NCI-H2081 treated with DMSO at 0.1 percent for 48 hours (cell line): Measurements from ENCODE around the gene C1QB.

ENCODE experiments used
- DNase-seq: peaks from one replicate; lab custom pipeline; 2025; lab: John Stamatoyannopoulos, UW

Gene C1QB

DNA sequence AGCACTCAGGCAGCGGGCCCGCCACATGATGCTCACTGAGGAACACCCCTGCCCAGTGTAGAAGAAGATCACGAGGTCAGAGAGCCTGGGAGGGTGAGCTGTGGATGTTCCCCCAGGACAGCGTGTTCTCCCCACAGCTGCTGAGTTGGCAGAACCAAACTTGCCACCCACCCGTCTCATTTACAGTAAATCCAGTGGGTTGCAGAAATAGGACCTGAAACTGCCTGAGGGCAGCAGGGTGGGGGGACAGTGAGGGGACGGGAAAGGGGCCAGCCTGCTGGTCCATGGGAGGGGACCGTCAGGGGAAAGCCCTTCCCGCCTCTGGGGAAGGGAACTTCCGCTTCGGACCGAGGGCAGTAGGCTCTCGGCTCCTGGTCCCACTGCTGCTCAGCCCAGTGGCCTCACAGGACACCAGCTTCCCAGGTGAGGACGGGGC is at the start of gene C1QB:
Gene C1QB (plus strand): TSS at position 356 of the 436 bp plus-strand sequence. CDS start 6,227 bp downstream, outside the sequence.
- DNase-seq, result no peak

DNA sequence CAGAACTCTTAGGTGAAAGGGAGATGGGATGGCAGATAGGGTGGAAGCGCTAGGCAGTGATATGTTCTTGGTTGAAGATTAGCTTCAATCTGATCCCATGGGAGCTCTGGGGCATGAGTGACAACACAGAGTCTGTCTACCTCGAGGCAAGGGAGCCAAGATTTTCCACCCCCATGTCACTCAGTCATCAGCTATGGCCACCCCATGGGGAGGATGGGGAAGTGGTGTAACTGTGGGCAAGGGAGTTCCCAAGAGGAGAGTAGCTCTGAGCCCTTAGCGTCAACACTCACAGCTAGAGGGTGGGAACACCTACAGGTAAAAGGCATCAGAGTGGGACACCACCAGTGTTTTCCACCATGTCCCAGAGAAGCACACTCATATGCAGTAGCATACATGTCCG is 46.9 kb upstream of the C1QB start:
- no peak for DNase-seq

DNA sequence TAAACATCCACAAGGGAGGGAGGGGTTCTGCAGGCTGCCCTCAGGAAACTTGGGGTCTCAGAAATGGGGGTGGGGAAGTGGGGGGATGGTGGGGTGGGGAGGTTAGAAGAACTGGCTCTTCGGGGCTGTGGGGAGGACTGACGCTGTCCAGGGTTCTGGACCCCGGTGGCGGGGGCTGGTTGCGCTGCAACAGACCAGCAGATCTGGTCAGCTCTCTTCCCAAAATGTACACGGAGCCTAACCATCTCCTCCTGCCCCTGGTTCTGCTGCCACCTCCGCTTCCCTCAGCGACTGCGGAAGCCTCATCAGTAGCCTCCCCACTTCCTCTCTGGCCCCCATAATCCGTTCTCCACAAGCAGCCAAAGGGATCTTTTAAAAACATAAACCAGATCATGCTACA is 45.9 kb upstream of the C1QB start:
- DNase-seq, result no peak

GRCh38 chr1:22608361-22608760 is 44.7 kb upstream of the C1QB start:
- DNase-seq, result no peak

GRCh38 chr1:22609291-22609690 is 43.7 kb upstream of the C1QB start:
- DNase-seq, result peak; percentile 53

- DNase-seq, result no peak
Measured at GRCh38 chr1:22611530-22611947, 41.5 kb upstream of the C1QB start.

- DNase-seq, result no peak
Measured at GRCh38 chr1:22612671-22613571, 40.1 kb upstream of the C1QB start.

DNA sequence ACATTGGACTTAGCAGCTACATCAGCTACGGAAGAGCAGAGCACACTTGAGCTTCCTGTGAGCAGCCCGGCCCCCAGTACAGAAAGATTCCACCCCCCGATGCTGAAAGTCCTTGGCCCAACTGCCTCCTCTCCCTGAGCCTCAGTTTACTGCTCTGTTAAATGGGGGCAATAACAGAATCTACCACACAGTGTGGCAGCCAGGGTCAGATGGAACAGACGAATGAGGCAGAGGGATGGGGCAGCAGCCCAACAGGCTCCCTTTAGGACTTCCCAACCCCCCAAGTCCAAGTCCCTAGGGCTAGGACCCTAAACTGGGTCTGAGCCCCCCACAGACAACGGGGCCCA is 39.5 kb upstream of the C1QB start:
- DNase-seq, result no peak

DNA sequence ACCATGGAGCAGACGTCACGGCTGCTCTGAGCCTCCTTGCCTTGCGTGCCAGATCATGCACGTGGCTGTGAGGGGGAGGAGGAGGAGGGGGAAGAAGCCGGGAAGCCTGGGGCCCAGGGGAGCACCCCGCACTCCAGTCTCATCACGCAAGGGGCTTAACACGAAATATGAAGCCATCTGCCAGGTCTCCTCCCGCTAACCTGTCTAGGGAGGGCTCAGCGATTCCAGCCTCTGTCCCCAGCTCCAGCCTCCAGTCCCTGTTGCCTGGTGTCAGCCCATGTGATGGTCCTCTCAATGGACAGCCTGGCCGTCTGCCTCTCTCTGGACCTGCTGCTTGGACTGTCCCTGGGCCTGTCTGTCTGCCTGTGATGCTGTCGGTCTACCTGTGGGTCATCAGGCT is 39.1 kb upstream of the C1QB start:
- DNase-seq, result no peak

- no peak for DNase-seq
Measured at GRCh38 chr1:22615886-22616285, 37.1 kb upstream of the C1QB start.

DNA sequence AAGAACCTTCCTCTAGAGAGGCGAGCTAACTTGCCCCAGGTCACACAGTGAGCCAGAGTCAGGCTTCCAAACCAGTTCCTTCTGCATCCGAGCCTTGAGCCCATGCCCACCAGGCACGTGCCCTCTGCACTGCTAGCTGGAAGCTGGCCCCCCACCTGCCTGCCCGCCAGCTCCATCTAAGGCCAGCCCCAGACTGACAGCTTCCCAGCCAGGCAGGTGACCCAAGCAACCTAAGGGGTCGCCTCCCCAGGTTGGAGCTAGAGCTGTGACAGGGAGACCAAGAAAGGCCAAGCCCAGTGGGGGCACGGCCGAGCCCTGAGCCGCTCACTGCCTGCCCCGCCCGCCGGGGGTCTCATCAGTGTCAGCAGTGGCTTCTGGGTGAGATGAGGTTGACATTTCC is 36.5 kb upstream of the C1QB start:
- no peak for DNase-seq

DNA sequence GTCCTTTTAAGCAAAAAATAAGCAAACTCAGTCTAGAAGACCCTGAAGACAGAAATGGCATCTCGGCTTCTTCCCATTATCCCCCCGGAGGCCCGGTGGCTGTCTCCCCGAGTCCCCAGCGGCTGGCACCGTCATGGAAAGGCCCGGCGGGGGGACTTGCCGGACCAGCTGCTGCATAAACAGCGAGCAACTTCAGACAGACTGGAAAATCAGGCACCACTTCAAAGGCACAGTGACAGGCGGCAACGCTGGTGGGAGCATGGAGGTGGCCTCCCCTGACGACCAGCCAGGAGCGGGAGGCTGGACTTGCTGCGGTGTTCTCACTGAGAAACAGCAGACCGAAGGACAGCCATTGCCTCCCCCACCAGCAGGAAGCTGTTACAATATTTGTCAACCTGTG is 35.0 kb upstream of the C1QB start:
- DNase-seq, result no peak

DNA sequence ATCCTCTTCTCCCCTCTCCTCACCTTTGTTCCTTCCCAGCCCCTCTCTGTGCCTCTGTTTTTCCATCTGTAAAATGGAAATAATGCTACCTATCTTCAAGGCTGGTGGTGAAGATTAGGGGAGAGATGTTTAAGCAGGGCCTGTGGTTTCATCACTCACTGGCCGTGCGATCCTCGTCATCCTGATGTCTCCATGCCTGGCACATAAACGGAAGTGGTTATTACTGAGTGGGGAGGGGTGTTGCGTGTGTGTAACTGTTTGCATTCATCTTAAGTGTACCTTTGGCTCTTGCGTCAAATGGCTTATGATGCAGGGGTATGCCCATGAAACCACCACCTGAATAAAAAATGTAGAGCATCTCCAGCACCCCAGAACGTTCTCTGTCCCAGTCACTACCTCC is 33.8 kb upstream of the C1QB start:
- DNase-seq, result no peak

DNA sequence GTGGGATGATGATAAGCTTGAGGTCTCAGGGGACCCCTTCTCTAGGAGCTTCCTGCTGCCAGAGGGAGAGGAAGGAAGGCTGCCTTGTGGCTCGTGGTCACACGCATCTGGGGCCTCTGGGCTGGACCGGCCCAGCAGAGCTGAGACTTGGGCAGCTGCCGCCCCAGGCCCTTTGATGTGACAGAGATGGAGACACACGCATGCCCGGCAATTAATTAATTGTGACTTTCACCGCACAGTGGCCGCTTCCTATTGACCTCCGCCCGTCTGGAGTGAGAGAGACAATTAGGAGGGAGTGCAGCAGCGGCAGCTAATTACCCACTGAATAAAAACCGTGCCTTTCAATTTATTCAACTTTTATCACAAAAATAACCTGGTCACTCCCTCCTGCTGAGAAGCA is 33.2 kb upstream of the C1QB start:
- no peak for DNase-seq

GRCh38 chr1:22621761-22622160 is 31.3 kb upstream of the C1QB start:
- DNase-seq, result no peak

DNA sequence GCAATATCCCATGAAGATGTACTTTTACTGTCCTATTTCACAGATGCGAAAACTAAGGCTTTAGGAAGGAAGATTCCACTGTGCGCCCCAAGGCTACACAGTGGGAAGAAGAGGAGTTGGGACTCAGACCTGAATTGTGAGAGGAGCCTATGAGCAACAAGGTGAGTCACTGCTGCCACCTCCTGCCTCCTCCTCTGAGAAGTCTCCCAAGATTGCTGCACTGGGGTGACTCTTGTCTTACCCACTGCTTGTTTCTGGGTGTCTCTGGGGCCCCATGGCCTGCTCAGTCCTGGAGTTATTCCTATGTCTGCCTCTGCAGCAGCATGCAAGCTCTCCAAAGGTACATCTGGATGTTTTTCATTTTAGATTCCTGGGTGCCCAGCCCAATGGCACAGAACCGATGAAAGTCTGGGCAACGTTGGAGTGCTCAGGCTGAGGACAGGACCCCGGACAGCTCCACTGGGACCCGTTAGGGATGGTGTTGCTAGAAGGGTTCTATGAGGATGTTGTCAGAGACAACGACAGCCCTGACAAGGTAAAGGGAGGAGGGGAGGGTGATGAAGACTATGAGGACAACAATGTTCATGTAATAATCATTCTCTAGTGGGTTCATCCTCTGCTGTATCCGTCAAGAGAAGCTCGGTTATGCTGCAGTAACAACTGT is 27.6 kb upstream of the C1QB start:
- no peak for DNase-seq

DNA sequence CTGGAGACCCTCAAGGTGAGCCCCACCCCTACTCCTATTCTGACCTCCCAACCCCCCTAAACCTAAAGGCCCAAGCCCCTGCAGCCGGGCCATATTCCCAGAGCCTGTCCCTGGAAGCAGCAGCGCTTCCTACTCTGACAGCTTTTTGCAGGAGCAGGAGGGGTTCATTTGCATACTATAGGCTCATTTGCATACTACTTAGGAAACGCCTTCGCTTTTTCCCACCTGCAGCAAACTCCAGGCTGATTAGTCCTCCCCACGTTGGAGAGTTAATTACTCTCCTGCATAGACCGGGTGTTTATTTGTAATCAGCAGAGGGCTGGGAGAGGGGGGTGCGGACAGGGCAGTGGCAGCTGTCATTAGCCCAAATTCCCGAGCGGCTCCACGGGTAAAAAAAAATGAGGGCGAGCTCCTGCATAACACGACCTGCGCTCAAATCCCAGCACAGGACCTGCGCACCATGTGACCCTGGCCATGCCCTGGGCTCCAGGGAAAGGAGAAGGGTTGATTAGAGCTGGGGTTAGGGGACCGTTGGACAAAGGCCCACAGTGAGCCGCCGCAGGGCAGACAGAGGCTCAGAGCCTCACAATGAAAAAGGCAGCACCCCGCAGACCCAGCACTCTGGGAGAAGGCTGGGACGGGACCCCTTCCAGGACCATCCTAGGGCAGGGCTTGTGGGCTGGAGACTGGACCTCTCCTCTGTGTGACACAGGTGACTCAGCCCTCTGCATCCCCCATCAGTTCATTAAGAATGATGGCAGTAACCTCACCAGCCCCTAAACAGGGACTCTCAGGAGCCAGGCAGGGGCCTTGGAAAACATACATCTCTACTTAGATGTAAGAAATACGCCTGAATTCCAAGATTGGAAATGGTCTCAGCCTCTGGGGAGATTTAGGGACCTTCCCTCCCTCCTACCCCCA is 26.5 kb upstream of the C1QB start:
- DNase-seq, result no peak

DNA sequence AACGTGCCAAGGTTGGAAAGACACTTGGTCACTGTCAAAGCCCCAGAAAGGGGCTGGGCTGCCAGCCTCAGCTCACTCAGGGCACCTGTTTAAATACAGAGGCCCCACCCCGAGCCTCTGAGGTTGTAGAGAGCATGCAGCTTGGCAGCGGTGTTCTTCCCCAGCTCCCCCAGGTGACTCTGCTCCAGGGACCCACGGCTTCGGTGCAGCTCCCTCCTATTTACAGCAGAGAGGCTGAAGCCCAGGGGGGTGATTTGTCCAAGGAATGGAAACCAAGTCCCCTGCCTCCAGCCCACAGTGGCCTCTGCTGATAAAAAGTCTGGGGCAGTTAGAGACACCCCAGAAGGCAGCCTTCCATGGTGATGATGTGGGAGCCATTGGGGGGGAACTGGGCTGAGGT is 25.7 kb upstream of the C1QB start:
- peak; percentile 24 for DNase-seq

GRCh38 chr1:22628698-22629444 is 24.2 kb upstream of the C1QB start:
- no peak for DNase-seq

- no peak for DNase-seq
Measured at GRCh38 chr1:22629886-22630285, 23.1 kb upstream of the C1QB start.

DNA sequence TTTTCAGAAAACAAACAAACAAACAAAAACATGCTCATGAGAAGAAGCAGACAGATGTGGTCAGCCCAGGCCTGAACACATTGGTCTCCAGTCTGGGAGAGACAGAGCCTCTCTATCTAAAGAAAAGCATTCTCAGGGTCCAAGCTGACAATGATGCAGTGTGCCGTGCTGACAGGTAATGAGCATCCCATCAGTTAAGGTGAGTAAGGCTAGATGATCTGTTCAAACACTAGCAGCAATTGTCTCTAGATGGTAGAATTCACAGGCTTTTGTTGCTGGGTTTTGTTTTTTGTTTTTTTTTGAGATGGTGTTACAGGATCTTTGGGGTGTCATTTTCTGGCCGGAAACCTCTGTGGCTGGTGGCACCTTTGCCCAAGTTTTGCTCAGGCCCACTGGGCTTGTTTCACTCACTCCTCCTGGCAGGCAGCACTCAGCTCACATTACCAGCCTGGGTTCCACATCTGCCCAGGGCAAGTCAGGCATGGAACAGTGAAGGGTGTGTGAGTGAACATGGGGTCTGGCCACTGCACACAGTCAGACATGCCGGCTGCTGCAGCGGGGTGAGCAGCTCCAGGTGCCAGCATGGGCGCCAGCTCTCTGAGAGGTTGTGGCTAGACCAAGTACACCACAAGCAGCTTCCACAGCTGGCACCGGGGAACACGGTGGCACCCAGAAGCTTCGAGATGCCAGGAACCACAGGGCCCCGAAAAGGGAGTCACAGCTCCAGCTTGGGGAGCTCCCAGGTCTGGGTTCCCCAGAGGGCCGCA is 19.2 kb upstream of the C1QB start:
- no peak for DNase-seq
